K562 (cell line): ENCODE data around the gene LMOD1. TPM values are rescaled to one million over a fixed set of nuclear protein-coding genes. Genes with fewer than 3 reads are reported as not detected.

Source experiments
- E2F6 ChIP-seq, 2 experiments: IDR thresholded peaks; 2 replicates each; pipeline ENCODE4 v1.6.1; 2011; ENCODE audit warnings: borderline replicate concordance in 1 of 2, control low read depth in 1 of 2, low read depth in 1 of 2, low read length in 1 of 2, mild to moderate bottlenecking in 1 of 2, mixed read lengths in 1 of 2, moderate library complexity in 1 of 2; ENCODE audit not compliant: insufficient read depth in 1 of 2, insufficient read length in 1 of 2, poor library complexity in 1 of 2, severe bottlenecking in 1 of 2; ENCODE audit errors: extremely low read depth in 1 of 2
- MAX ChIP-seq: sonication (generic); formaldehyde crosslinking; IDR thresholded peaks from 2 replicates; pipeline ENCODE4 v1.9.0; 2022; ENCODE audit warnings: mild to moderate bottlenecking, missing genetic modification reagents
- MBD2 ChIP-seq: sonication (generic); IDR thresholded peaks from 2 replicates; pipeline ENCODE4 v1.6.1; 2016; ENCODE audit warnings: low read depth, borderline replicate concordance
- MYNN ChIP-seq, 2 experiments: sonication (generic); formaldehyde crosslinking in 1 of 2; IDR thresholded peaks; 2 replicates each; pipeline versions ENCODE4 v1.5.0 to v1.6.1; 2016 to 2020; ENCODE audit warnings: antibody characterized with exemption in 1 of 2, missing genetic modification reagents in 1 of 2
- SAFB ChIP-seq: fragments of 200-400 bp; formaldehyde crosslinking; IDR thresholded peaks from 2 replicates; pipeline ENCODE4 v1.6.1; 2017; ENCODE audit warnings: low read depth, low read length, borderline replicate concordance
- TAF1 ChIP-seq: IDR thresholded peaks from 2 replicates; pipeline ENCODE4 v1.6.1; 2011; ENCODE audit warnings: mild to moderate bottlenecking, low read length, moderate library complexity; ENCODE audit not compliant: insufficient read depth, control insufficient read depth, severe bottlenecking; ENCODE audit errors: extremely low read depth
- ZBTB11 ChIP-seq, 3 experiments: fragments of 200-800 bp in 1 of 3; fragments of 250-450 bp in 1 of 3; fragments of 450-650 bp in 1 of 3; sonication (Bioruptor Pico) in 1 of 3; sonication (Bioruptor generic) in 1 of 3; formaldehyde crosslinking in 1 of 3; IDR thresholded peaks; 2 replicates each; pipeline versions ENCODE4 v1.6.1 to v1.8.0; 2016 to 2022; ENCODE audit warnings: mild to moderate bottlenecking in 2 of 3, missing genetic modification characterization in 2 of 3, missing compliant biosample characterization in 1 of 3, moderate library complexity in 1 of 3
- ZMIZ1 ChIP-seq, 2 experiments: fragments of 150-350 bp in 1 of 2; IDR thresholded peaks; 2 replicates each; pipeline ENCODE4 v1.6.1; 2012 to 2016; ENCODE audit warnings: low read depth in 2 of 2, low read length in 2 of 2, mild to moderate bottlenecking in 1 of 2, moderate library complexity in 1 of 2
- ZNF280A ChIP-seq: fragments of 450-650 bp; IDR thresholded peaks from 2 replicates; pipeline ENCODE4 v1.6.1; 2018; ENCODE audit warnings: mild to moderate bottlenecking, low read depth; ENCODE audit not compliant: partially characterized antibody
- polyA plus RNA-seq, 8 experiments: library from polyadenylated mRNA; depleted of rRNA in 4 of 8; stranded (reverse) in 5 of 8; unstranded in 3 of 8; fragments of >200 nt; fragmentation: Nextera tagmentation in 2 of 8; fragmentation: Illumina TruSeq in 1 of 8; extraction: Ambion mirVana in 2 of 8; extraction: Trizol in 1 of 8; gene quantifications; 2 replicates each; pipeline versions ENCODE4 v1.2.1 to v1.2.3, GENCODE V29; 2011 to 2014; ENCODE audit warnings: inconsistent platforms in 1 of 8, missing spikeins in 1 of 8
- total RNA-seq, 7 experiments: library from RNA; depleted of rRNA in 6 of 7; stranded (reverse); fragments of >200 nt in 6 of 7; fragmentation: Illumina TruSeq in 2 of 7; extraction: Trizol in 2 of 7; gene quantifications; 2 replicates each; pipeline versions ENCODE4 v1.2.1 to v1.2.3, GENCODE V29; 2011 to 2021; ENCODE audit warnings: low replicate concordance in 1 of 7

Gene LMOD1
- total and polyA plus RNA-seq, 9 of the 15 experiments (the other 6 are each of a cell fraction or from before 2014, with no cell fraction given) = 0.03 to 0.54 (median 0.38) TPM; not detected in 1

- TF ChIP-seq MBD2 (no peak), SAFB (no peak), E2F6 (IDR thresholded peaks at IDR 0.05; ENCODE audit: borderline replicate concordance in 1 of 2, extremely low read depth in 1 of 2, insufficient read depth in 1 of 2, insufficient read length in 1 of 2, low read depth in 1 of 2, low read length in 1 of 2, poor library complexity in 1 of 2, severe bottlenecking in 1 of 2) (peak; percentile 15 to 61), ZNF280A (peak; percentile 55), ZBTB11 (CRISPR knock-in tag; IDR thresholded peaks at IDR 0.05) (no peak; a peak in 1 of 6 replicates), MAX (CRISPR knock-in tag) (peak; percentile 32; the same call in 1 of the 2 replicates), MYNN (IDR thresholded peaks at IDR 0.05) (no peak), MYNN (CRISPR knock-in tag; IDR thresholded peaks at IDR 0.05) (no peak), ZMIZ1 (IDR thresholded peaks at IDR 0.05; ENCODE audit: low read depth in 2 of 2, low read length in 2 of 2) (no peak), TAF1 (no peak)
These were observed 8.1 kb upstream of the LMOD1 start (continued) for GRCh38 chr1:201954263-201955008.
